Retinal pigment epithelial cell (primary cell): ENCODE data around the gene AGAP1.

ENCODE experiments used
- DNase-seq: peaks from one replicate; pipeline ENCODE4 v3.0.0-alpha.2; 2010; ENCODE audit warnings: low read depth
- H3K4me3 ChIP-seq: 2 replicates; pipeline ENCODE4 v1.5.1; 2011; ENCODE audit warnings: mild to moderate bottlenecking, low read length, control low read depth, moderate library complexity
- TF ChIP-seq, protein P1 (sequence below): conservative IDR thresholded peaks from 2 replicates; pipeline ENCODE4 v1.5.1; 2011; ENCODE audit warnings: low read depth, low read length, control low read depth, inconsistent platforms

The AGAP1 gene

GRCh38 chr2:236163471-236164200 is 669.8 kb downstream of the AGAP1 start:
- TF ChIP-seq, protein P1, sequence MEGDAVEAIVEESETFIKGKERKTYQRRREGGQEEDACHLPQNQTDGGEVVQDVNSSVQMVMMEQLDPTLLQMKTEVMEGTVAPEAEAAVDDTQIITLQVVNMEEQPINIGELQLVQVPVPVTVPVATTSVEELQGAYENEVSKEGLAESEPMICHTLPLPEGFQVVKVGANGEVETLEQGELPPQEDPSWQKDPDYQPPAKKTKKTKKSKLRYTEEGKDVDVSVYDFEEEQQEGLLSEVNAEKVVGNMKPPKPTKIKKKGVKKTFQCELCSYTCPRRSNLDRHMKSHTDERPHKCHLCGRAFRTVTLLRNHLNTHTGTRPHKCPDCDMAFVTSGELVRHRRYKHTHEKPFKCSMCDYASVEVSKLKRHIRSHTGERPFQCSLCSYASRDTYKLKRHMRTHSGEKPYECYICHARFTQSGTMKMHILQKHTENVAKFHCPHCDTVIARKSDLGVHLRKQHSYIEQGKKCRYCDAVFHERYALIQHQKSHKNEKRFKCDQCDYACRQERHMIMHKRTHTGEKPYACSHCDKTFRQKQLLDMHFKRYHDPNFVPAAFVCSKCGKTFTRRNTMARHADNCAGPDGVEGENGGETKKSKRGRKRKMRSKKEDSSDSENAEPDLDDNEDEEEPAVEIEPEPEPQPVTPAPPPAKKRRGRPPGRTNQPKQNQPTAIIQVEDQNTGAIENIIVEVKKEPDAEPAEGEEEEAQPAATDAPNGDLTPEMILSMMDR, result no peak
- no peak overlapping the region for H3K4me3 ChIP-seq
- DNase-seq, result no peak

DNA sequence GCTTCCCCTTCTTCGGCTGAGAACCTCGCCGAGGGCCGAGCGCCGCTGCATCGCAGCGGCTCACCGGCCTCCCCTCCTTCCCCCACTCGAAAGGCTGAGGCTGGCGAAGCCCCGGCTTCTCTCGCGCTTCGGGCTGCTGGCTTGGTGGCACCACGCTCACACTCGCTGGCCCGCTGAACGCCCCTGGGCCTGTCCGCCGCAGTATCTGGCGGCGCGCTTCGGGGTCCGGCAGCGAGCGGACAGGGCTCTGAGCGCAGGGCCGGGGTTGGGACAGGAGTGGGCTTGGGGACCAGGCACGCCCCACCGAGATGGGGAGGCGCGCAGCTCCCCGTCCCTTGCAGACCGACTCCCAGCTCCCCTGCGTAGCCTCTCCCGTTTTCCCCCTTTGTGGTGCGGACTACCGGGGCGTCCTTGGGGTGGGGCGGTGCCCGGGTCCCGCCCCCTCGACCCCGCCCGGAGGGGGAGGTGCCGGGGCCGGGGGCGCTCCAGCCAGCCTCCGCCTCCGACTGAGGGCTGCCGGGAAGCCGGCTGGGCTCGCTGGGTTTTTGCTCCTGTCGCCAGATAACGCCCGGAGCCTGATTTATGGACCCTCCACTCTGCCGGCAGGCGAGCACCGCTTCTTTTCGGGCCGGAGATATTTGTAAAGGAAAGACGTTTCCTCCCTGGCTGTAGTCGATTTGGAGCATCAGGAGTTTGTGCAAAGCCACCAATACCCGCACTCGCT is 670.5 kb downstream of the AGAP1 start:
- TF ChIP-seq, protein P1, result no peak
- peak overlapping the region; percentile 12 for H3K4me3 ChIP-seq
- DNase-seq, result no peak

- H3K4me3 ChIP-seq, result peak overlapping the region; percentile 12
- DNase-seq, result no peak
- TF ChIP-seq, protein P1, result no peak
Measured at GRCh38 chr2:236164925-236165841, 671.3 kb downstream of the AGAP1 start.

DNA sequence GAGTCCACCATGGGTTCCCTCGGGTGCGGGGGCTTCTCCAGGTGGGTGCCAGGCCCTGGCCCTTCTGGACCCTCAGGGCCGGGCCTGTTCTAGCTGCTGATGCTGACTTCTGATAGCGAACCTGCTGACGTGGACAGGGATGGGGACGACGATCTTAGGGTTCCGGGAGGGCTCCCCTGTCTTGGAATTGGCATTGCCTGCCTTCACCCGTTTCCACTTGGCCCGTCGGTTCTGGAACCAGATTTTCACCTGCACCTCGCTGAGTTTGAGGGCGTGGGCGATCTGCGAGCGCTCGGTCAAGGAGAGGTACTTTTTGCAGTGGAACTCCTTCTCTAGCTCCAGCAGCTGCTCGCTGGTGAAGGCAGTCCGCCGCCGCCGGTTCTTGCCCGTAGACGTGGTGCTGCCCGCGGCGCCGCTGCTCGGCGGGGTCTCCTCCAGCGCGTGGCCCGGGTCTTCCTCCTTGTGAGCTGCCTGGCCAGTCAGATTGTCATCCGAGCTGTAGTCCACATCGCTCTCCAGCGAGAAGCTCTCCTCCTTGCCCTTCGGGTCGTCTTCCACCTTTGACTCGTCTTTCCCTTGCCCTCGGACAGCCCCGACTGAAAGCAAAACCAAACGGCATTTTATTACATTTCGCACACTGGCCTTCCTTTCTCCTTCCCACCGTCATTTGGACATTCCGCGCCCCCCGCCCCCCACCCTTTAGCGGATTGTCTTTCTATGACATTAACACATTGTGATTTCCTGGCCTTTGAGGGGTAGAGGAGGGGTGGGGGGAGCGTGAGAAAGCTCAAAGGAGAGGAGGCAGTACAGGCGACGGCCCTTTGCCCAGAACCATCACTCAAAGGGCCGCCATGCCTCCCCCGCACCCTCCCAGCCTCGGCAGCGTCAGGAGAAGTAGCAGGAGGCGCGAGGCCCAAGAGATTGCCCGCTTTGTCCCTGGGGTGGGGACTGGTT is 672.3 kb downstream of the AGAP1 start:
- no peak for DNase-seq
- H3K4me3 ChIP-seq, result no peak overlapping the region
- TF ChIP-seq, protein P1, result no peak

- TF ChIP-seq, protein P1, result no peak
- DNase-seq, result no peak
- no peak overlapping the region for H3K4me3 ChIP-seq
Measured at GRCh38 chr2:236166796-236167296, 673.0 kb downstream of the AGAP1 start.
